ENCODE results near the gene CMA1.
"Not testable (repeated sequence)": the region's sequence is repeated elsewhere in the genome, so short reads cannot be mapped to it uniquely, and the experiment has no call there.

Gene CMA1

DNA sequence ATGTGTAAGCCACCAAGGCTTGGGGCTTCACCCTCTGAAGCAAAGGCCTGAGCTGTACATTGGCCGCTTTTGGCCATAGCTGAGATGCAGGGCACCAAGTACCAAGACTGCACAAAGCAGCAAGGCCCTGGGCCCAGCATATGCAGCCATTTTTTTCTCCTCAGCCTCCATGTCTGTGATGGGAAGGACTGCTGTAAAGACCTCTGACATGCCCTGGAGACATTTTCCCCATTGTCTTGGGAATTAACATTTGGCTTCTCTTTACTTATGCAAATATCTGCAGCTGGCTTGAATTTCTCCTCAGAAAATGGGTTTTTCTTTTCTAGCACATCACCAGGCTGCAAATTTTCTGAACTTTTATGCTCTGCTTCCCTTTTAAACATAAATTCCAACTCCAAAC lies 28.1 kb downstream of the CMA1 start:
- POLR2A ChIA-PET; H3K9me3 ChIP-seq (ENCODE audit: control insufficient read depth, insufficient read depth, low read depth, low read length); H3K4me1 ChIP-seq (ENCODE audit: control insufficient read depth, insufficient read depth, low read length); H3K4me3 ChIP-seq (ENCODE audit: low read depth, low read length); H3K36me3 ChIP-seq (ENCODE audit: control insufficient read depth in 2 of 2, insufficient read depth in 1 of 2, low read length in 2 of 2); CTCF ChIA-PET; H3K27ac ChIP-seq (ENCODE audit: extremely low read depth, low read depth, low read length): not testable (repeated sequence)

DNA sequence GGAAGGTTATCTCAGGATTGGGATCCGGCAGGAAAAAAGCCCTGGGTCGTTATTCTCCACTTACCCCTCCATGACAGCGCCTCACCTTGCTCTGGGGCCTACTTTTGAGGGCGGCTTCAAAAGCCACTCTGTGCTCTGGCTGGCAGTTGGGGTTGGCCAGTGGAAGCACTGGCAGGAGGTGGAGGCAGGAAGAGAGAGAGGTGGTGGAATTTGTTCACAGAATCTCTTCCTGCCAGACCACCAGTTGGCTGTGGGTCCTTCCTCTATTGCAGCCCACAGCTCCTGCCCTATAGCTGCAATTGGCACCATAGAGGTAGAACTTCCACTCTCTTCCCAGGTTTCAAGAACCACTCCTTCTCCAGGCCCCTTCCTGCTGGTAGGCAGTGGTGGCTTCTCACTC lies 32.8 kb downstream of the CMA1 start:
- no peak for TF ChIP-seq ZFP37 (tag by site-specific recombination; IDR thresholded peaks at IDR 0.05)
- no peak for TF ChIP-seq ZNF521 (tag by site-specific recombination; IDR thresholded peaks at IDR 0.05)
- TF ChIP-seq KLF8 (tag by site-specific recombination; IDR thresholded peaks at IDR 0.05): no peak
- no peak for TF ChIP-seq ZNF658 (tag by site-specific recombination; IDR thresholded peaks at IDR 0.05)
- ChIA-PET CTCF (interaction anchor here (0.7 kb wide), 2 partner anchors 33 to 1007 kb away, joined by 4 read pairs; no protein-coding TSS in a partner anchor), POLR2A (no interaction called here)
- Histone ChIP-seq H3K9me3 (ENCODE audit: control insufficient read depth, insufficient read depth, low read depth, low read length) (no peaks in the 10 kb centered on the region), H3K4me1 (ENCODE audit: control insufficient read depth, insufficient read depth, low read length) (no peaks in the 10 kb centered on the region), H3K36me3 (ENCODE audit: control insufficient read depth in 2 of 2, insufficient read depth in 1 of 2, low read length in 2 of 2) (no peaks in the 10 kb centered on the region), H3K4me3 (ENCODE audit: low read depth, low read length) (no peak overlapping the region), H3K27ac (ENCODE audit: extremely low read depth, low read depth, low read length) (no peak overlapping the region)

DNA sequence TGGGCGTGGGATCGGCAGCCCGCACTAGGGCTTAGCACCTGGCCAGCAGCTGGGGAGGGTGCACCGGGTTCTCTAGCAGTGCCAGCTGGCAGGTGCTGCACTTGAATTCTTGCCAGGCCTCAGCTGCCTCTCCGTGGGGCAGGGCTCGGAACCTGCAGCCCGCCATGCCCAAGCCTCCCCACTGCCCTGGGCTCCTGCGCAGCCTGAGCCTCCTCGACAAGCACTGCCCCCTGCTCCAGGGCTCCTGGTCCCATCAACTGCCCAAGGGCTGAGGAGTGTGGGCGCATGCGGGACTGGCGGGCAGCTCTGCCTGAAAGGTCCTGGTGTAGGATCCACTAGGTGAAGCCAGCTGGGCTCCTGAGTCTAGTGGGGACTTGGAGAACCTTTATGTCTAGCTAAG lies 34.9 kb downstream of the CMA1 start:
- TF ChIP-seq SP3 (tag by site-specific recombination; IDR thresholded peaks at IDR 0.05) (no peak), ZNF747 (tag by site-specific recombination; IDR thresholded peaks at IDR 0.05) (no peak), ZNF292 (tag by site-specific recombination; IDR thresholded peaks at IDR 0.05; ENCODE audit: borderline replicate concordance, low read depth) (no peak), TCF7L2 (IDR thresholded peaks at IDR 0.05; ENCODE audit: borderline replicate concordance, low read depth, low read length) (no peak), ZNF530 (tag by site-specific recombination; IDR thresholded peaks at IDR 0.05; ENCODE audit: low read depth) (no peak), REPIN1 (tag by site-specific recombination; IDR thresholded peaks at IDR 0.05; ENCODE audit: low read depth) (no peak), ZNF335 (tag by site-specific recombination; conservative IDR thresholded peaks at IDR 0.05) (no peak)
- TF ChIP-seq, protein P1, sequence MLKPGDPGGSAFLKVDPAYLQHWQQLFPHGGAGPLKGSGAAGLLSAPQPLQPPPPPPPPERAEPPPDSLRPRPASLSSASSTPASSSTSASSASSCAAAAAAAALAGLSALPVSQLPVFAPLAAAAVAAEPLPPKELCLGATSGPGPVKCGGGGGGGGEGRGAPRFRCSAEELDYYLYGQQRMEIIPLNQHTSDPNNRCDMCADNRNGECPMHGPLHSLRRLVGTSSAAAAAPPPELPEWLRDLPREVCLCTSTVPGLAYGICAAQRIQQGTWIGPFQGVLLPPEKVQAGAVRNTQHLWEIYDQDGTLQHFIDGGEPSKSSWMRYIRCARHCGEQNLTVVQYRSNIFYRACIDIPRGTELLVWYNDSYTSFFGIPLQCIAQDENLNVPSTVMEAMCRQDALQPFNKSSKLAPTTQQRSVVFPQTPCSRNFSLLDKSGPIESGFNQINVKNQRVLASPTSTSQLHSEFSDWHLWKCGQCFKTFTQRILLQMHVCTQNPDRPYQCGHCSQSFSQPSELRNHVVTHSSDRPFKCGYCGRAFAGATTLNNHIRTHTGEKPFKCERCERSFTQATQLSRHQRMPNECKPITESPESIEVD (tag by site-specific recombination; IDR thresholded peaks at IDR 0.05): no peak
- TF ChIP-seq, protein P2, sequence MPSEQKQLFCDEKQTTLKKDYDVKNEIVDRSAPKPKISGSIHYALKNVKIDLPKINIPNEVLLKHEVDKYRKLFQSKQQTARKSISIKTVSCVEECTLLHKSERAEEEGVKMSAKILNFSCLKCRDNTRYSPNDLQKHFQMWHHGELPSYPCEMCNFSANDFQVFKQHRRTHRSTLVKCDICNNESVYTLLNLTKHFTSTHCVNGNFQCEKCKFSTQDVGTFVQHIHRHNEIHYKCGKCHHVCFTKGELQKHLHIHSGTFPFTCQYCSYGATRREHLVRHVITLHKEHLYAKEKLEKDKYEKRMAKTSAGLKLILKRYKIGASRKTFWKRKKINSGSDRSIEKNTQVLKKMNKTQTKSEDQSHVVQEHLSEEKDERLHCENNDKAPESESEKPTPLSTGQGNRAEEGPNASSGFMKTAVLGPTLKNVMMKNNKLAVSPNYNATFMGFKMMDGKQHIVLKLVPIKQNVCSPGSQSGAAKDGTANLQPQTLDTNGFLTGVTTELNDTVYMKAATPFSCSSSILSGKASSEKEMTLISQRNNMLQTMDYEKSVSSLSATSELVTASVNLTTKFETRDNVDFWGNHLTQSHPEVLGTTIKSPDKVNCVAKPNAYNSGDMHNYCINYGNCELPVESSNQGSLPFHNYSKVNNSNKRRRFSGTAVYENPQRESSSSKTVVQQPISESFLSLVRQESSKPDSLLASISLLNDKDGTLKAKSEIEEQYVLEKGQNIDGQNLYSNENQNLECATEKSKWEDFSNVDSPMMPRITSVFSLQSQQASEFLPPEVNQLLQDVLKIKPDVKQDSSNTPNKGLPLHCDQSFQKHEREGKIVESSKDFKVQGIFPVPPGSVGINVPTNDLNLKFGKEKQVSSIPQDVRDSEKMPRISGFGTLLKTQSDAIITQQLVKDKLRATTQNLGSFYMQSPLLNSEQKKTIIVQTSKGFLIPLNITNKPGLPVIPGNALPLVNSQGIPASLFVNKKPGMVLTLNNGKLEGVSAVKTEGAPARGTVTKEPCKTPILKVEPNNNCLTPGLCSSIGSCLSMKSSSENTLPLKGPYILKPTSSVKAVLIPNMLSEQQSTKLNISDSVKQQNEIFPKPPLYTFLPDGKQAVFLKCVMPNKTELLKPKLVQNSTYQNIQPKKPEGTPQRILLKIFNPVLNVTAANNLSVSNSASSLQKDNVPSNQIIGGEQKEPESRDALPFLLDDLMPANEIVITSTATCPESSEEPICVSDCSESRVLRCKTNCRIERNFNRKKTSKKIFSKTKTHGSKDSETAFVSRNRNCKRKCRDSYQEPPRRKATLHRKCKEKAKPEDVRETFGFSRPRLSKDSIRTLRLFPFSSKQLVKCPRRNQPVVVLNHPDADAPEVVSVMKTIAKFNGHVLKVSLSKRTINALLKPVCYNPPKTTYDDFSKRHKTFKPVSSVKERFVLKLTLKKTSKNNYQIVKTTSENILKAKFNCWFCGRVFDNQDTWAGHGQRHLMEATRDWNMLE (tag by site-specific recombination; conservative IDR thresholded peaks at IDR 0.05; ENCODE audit: low read depth): no peak
- TF ChIP-seq, protein P3, sequence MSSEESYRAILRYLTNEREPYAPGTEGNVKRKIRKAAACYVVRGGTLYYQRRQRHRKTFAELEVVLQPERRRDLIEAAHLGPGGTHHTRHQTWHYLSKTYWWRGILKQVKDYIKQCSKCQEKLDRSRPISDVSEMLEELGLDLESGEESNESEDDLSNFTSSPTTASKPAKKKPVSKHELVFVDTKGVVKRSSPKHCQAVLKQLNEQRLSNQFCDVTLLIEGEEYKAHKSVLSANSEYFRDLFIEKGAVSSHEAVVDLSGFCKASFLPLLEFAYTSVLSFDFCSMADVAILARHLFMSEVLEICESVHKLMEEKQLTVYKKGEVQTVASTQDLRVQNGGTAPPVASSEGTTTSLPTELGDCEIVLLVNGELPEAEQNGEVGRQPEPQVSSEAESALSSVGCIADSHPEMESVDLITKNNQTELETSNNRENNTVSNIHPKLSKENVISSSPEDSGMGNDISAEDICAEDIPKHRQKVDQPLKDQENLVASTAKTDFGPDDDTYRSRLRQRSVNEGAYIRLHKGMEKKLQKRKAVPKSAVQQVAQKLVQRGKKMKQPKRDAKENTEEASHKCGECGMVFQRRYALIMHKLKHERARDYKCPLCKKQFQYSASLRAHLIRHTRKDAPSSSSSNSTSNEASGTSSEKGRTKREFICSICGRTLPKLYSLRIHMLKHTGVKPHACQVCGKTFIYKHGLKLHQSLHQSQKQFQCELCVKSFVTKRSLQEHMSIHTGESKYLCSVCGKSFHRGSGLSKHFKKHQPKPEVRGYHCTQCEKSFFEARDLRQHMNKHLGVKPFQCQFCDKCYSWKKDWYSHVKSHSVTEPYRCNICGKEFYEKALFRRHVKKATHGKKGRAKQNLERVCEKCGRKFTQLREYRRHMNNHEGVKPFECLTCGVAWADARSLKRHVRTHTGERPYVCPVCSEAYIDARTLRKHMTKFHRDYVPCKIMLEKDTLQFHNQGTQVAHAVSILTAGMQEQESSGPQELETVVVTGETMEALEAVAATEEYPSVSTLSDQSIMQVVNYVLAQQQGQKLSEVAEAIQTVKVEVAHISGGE (tag by site-specific recombination; conservative IDR thresholded peaks at IDR 0.05; ENCODE audit: low read depth): no peak
- H3K27ac ChIP-seq (ENCODE audit: extremely low read depth, low read depth, low read length): no peak overlapping the region
- H3K9me3 ChIP-seq (ENCODE audit: control insufficient read depth, insufficient read depth, low read depth, low read length): no peaks in the 10 kb centered on the region
- H3K4me1 ChIP-seq (ENCODE audit: control insufficient read depth, insufficient read depth, low read length): no peaks in the 10 kb centered on the region
- no peaks in the 10 kb centered on the region for H3K36me3 ChIP-seq (ENCODE audit: control insufficient read depth in 2 of 2, insufficient read depth in 1 of 2, low read length in 2 of 2)
- POLR2A ChIA-PET: no interaction called here
- CTCF ChIA-PET: no interaction called here
- H3K4me3 ChIP-seq (ENCODE audit: low read depth, low read length): no peak overlapping the region

All from HEK293 (cell line).